GM18867 (cell line): Measurements from ENCODE around the gene PGF.

Experiments
- ATAC-seq: cut with Tn5 transposase; IDR thresholded peaks from one replicate; pipeline ENCODE4 v1.9.1; 2021; ENCODE audit warnings: mild to moderate bottlenecking, moderate library complexity; ENCODE audit not compliant: unreplicated experiment

The PGF gene

GRCh38 chr14:74921987-74922751 lies 33.2 kb downstream of the PGF start:
- no peak for ATAC-seq

- no peak for ATAC-seq
Observed at GRCh38 chr14:74921053-74921620, 34.3 kb downstream of the PGF start.

- no peak for ATAC-seq
Observed at GRCh38 chr14:74920281-74920680, 35.1 kb downstream of the PGF start.

DNA sequence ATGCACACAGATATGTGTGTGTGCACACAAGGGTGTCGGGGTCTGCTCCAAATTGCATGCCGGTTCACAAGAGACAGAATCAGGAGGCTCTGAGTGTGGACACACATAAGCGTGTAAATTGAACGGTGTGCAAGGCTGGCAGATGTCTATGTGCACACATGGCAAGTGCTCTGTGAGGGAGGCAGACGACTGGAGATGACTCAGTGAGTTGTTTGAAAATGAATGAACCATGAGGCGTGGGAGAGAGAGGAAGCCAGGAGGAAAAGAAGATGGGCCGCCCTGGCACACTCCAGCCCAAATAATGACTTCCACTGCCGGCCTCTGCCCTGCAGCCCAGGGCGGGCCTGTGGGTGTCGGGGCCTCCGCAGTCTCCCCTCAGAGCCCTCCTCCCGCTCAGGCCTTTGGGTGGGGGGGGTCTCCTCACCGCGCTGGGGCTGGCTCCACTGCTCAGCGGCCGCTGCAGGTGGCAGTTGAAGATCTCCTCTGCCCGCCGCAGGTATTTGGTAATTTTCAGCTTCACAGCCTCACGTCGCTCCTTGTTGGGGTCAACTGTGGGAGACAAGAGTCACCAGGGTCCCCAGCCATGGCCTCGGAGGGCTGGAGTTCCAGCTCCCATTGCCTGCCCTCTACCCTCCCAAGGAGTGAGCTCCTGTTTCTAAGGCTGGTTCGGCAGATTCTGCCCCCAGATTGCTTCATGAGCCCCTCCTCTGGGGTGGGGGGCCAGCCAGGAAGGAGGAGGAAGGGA lies 35.8 kb downstream of the PGF start:
- ATAC-seq: no peak

DNA sequence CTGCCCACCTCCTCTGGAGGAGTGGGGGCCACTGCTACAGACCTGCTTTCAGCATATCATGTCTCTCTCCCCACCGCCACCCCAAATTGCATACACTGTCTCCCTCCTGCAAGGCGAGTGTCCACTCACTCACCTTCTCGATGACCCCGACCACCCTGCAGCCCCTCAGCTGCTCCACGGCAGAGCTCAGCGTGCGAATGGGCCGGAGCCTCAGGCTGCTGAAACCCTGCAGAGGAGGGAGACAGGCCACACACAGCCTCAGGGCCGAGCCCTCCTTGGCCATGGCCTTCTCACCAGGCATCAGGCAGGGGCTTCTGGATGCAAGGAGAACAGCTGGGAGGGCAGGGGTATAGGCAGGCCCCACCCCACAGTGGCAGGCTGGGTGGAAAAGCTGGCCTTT lies 37.0 kb downstream of the PGF start:
- ATAC-seq: no peak

DNA sequence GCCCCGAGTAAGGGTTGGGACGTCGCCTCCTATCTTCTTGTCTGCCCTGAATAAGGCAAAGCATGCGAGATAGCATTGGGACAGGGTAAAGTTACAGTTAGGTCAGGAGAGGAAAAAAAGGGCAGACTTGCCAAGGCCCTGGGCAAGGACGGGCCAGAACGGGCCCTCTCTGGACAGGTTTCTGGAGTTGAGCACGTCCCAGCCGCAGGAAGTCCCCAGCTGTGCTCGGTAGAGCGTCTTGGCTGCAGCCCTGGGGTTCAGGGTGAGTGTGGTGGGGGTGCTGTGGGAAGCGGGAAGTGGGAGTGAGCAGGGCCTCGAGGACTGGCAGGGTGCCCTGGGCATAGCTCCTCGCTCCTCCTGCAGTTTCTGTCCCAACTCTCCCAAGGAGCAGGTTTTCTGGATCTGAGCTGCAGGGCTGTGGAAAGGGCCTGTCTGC lies 37.7 kb downstream of the PGF start:
- ATAC-seq: no peak

DNA sequence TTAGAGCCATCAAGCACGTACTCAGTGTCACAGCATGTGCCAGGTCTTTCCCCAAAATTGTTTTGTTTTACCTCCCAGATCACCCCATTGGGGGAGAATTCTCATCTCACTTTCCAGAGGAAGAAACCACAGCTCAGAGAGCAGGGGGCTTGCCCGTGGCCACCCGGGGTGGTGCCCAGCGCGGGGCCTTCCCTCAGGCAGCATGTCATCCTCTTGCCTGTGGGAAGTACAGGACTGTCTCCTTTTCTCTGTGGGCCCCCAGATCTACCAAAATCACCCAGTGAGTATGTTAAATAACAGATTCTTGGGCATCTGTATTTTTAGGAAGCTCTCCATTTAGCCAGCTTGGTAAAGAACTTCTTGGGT lies 38.2 kb downstream of the PGF start:
- ATAC-seq: no peak

DNA sequence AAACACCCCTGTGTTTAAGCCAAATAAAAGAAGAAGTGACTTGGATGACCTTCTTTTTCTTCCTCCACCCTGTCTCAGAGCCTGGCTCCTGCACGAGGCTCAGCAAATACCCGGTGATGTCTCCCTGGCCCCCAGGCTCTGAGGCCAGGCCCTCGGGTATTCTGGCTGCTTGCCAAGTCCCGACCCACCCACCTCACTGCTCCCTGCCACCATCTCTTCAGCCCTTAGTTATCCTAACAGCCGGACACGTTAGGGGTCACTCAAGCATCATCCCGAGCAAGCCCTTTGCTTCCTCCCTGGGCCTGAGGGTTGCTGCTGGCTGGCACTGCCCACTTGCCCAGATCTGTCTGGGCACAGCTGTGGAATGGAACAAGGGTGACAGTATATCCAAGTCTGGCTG lies 39.6 kb downstream of the PGF start:
- ATAC-seq: no peak

GRCh38 chr14:74915426-74915825 lies 40.0 kb downstream of the PGF start:
- ATAC-seq: no peak

GRCh38 chr14:74913986-74914573 lies 41.3 kb downstream of the PGF start:
- no peak for ATAC-seq

DNA sequence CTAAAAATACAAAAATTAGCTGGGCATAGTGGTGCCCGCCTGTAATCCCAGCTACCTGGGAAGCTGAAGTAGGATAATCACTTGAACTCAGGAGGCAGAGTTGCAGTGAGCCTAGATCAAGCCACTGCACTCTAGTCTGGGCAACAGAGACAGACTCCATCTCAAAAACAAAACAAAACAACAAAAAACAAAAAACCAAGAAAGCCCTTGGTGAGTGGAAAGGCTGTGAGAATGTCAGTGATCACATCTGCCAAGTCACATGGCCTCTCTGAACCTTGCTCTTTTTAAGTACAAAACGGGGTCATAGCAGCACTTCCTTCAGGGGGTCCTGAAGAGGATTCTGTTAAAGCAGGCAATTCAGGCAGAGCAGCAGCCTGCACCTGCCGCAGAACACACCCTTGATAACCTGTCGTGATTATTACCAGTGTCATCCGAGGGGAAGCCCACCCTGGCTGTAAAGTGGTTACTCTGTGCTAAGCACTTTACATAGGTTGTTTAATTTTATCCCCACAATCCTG lies 41.9 kb downstream of the PGF start:
- ATAC-seq: no peak

- ATAC-seq: no peak
Observed at GRCh38 chr14:74912801-74913200, 42.6 kb downstream of the PGF start.

- ATAC-seq: no peak
Observed at GRCh38 chr14:74912111-74912510, 43.3 kb downstream of the PGF start.

DNA sequence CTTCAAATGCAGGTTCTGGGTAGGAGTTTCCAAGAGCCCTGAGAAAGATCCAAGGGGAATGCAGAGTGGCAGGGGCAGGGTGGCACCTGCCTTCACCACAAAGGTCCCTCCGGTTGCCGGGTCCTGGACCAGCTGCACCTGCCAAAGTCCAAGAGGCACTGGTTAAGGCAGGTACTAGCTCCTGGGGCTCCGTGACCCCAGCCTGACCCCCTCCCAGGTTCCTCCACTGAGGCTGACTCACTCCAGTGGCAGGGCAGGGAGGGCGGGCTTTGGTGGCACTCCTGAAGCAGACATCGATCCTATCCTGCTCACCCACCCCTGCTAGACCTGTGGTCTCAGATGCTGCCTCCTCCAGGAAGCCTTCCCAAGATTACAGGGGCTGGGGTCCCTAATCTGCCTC lies 43.7 kb downstream of the PGF start:
- ATAC-seq: no peak

- no peak for ATAC-seq
Observed at GRCh38 chr14:74911221-74911620, 44.2 kb downstream of the PGF start.

GRCh38 chr14:74910556-74910955 lies 44.8 kb downstream of the PGF start:
- ATAC-seq: no peak

DNA sequence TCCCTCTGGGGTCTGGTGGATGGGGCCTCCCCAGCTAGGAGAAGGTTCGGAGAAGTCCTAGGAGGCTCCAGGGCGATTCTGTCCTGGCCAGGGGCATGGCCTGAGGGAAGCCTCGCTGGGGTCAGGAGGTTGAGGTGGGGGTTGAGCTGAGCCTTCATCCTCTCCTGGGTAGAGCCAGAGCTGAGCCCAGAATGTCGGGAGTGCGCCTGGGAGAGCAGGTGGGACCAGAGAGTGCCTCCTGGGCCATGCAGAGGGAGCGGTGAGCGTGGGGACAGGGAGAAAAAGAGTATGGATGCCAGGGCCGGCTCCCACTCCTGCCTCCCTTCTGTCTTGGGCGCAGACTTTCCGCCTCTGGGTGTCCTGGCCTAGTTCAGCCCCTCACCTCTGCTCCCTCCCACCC lies 45.5 kb downstream of the PGF start:
- no peak for ATAC-seq

GRCh38 chr14:74909501-74909900 lies 45.9 kb downstream of the PGF start:
- ATAC-seq: no peak

DNA sequence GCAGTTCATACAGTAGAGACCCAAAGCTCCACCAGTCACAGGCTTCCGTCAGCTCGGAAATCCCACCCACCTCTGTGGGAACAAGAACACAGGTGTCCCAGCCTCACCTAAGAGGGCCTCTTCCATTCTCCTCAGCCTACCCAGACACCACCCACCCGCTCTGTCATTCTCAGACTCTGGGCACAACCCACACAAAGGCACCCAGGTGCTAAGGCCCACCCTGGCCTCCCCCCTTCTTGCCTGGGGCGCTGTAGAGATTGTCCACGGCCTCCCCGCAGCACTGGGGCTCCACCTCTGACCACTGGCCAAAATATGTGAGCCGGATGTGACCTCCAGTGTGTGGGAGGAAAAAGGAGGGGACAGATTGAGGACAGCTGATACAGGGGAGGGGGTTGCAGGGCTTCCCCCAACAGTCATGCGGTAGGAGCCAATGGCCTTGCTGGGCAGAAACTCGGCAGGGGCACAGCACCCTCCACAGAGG lies 46.5 kb downstream of the PGF start:
- no peak for ATAC-seq

DNA sequence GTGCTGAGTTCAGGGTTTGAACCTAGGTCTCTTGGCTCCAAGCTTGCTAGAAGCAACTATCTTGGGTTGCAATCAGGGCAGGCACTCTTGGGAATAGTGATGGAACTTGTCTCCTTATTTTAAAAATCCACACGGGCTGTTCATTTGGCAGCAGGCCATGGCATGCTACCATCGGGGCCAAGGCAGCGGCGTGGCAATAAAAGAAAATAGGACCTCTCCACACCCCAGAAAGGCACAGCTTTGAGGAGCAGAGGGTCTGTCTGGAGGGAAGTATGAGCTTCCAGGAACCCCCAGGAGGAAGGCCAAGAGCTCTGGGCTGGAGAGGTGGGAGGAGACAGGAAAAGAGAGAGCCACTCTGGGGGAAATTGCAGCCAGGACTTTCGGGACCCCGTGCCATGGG lies 47.7 kb downstream of the PGF start:
- ATAC-seq: no peak

DNA sequence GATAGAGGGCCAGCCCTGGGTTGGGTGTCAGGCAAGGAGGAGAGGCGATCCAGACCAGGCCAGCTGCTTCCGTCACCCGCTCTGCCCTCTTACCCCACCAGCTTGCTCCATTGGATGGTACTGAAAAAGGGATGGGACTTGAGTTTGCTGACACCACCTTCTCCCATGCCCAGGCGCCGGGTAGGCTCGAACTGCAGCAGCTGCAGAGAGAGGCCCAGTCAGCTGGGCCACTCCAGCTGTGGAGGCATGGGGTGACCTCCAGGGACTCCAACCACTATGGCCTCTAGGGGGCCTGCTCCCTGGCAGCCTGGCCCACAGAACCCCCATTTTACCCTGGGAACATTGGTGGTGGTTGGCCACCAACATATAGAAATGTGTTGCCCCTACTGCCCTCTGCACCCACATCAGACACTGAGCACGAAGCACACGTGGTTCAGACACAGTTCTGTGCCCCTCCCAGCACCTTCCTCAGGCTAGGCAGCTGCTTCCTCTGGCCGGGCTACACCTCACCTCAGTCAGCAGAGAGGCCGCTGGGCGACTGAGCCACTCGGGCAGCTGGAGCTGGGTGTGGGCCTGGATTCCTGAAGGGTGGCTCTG lies 48.4 kb downstream of the PGF start:
- ATAC-seq: no peak
